ENCODE results near the gene KIAA1614.

DNA sequence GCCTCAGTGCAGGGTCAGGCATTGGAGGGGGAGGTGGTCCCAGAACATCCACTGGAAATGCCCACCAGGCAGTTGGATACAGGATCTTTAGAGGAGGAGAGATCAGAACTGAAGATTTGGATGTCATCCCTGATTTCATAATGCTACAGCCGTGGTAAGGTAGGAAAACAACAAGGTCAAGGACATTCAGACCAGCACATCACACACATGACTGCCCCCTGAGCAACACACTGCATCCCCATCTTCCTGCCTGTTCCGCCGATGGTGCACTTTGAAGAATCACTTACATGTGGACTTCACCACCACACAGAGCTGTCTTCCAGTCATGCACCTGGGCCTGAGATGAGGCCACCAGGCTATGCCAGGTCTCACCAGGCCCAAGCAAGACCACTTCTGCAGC lies 16.7 kb downstream of the KIAA1614 start:
- TF ChIP-seq, protein P1, sequence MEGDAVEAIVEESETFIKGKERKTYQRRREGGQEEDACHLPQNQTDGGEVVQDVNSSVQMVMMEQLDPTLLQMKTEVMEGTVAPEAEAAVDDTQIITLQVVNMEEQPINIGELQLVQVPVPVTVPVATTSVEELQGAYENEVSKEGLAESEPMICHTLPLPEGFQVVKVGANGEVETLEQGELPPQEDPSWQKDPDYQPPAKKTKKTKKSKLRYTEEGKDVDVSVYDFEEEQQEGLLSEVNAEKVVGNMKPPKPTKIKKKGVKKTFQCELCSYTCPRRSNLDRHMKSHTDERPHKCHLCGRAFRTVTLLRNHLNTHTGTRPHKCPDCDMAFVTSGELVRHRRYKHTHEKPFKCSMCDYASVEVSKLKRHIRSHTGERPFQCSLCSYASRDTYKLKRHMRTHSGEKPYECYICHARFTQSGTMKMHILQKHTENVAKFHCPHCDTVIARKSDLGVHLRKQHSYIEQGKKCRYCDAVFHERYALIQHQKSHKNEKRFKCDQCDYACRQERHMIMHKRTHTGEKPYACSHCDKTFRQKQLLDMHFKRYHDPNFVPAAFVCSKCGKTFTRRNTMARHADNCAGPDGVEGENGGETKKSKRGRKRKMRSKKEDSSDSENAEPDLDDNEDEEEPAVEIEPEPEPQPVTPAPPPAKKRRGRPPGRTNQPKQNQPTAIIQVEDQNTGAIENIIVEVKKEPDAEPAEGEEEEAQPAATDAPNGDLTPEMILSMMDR (conservative IDR thresholded peaks at IDR 0.05): no peak
- no peak for TF ChIP-seq EZH2 (IDR thresholded peaks at IDR 0.05; ENCODE audit: low read depth)

Measured in PC-9 (cell line).